NCI-H1092 treated with DMSO at 0.1 percent for 48 hours (cell line): ENCODE measurements around the gene DNAJC24.
A peak's percentile ranks its signal among the peaks of the same experiment; 100 is the strongest.
"Not testable (repeated sequence)": the region's sequence is repeated elsewhere in the genome, so short reads cannot be mapped to it uniquely, and the experiment has no call there.

ENCODE experiments used
- DNase-seq: peaks from one replicate; lab custom pipeline; 2025; lab: John Stamatoyannopoulos, UW

DNAJC24 gene, protein sequence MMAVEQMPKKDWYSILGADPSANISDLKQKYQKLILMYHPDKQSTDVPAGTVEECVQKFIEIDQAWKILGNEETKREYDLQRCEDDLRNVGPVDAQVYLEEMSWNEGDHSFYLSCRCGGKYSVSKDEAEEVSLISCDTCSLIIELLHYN

DNA sequence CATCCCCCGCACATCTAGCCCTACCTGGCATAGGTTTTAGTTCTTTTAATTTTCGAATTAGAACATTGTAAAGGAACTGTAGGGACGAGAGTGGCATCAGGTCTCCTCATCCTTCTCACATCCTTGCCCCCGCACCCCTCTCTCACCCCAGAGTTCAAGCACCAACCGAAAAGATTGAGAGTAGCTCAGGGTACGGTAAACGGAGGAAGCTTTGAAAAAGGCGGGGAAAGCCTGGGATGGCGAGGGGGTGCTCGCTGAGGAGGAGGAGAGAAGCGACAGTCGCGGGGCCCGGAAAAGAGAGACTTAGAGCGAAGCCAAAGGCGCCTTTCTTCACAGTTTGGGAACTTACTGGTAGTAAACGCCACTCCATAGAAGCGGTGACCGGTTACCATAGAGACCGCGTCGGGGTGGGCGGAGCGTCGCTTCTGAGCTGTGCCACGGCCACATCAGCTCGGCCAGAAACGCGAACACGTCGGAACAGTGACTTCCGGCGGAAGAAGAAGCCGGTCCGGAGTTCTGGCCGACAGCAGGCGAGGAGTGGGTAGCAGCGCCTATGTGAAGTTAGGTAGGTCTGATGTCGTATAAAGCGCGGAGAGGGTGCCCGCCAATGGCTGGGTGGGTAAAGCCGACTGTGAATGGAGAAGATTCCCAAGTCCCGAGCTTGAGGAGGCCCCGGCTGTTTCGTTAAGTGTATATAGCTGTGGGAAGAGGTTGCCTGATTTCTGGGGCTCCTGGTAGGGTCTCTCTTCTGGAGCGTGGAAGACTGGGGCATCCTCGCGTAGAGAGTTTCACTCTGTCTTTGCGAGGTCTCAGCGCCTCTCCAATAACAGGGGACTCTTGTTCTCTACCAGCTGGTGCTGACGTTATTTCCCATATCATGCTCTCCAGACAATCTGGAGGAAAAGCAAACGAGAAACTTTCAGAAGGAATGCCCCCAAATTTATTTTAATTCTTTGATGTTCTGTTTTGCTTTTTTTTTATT, at the start of gene DNAJC24, which contains the start of gene DCDC1:
Gene DNAJC24, plus strand, starts transcription at position 513 of the 982 bp plus-strand sequence. CDS start 889 bp downstream, outside the sequence.
Gene DCDC1, minus strand, starts transcription at position 392 of the 982 bp plus-strand sequence. CDS start 41,459 bp downstream, outside the sequence.
- peak; percentile 93 for DNase-seq

DNA sequence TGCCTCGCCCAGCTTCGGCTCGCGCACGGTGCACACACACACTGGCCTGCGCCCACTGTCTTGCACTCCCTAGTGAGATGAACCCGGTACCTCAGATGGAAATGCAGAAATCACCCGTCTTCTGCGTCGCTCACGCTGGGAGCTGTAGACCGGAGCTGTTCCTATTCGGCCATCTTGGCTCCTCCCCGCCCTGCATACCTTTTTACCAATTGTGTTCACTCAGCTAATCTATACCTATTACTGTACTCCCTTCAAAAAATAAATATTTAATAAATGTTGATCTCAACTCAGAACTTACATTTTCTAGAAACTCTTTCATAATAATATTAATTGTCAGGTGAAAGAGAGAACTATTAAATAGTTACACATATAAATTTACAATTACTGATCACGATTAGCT, 48.2 kb upstream of the DNAJC24 start:
- DNase-seq: not testable (repeated sequence)

DNA sequence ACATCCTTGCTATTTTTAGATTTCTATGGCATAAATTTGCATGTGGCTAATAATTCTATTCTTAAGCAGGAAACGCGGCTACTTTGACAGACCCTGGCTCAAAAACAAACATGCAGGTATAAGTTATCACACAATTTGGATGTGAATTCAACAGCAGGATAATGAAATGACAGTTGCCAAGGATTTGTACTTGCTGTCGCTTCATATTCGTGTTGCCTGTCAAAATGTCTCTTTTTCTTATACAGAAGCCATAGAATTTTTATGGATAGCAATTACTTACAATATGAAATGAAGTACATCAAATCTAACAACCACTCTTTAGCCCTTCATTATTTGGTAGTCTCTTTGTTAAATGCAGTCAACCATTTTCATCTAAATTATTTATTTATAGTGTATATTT, 46.5 kb upstream of the DNAJC24 start:
- no peak for DNase-seq

DNA sequence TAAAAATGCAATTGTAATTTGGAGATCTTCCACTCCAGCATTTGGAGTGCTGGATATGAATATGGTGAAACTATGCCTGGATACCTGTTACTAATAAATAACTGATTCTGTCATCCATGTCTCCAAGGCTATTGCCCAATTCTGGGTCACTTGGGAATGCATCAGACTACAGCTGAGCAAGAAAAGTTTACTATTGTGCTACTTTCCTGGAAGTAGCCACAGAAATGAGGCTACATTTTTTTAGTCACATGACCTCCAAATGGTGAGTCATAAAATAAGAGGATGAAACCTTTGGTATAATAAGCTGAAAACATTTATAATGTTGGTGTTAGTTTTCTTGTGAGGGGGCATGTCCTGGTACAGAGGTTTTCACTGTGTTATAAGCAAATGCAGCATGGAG, 44.5 kb upstream of the DNAJC24 start:
- no peak for DNase-seq

DNA sequence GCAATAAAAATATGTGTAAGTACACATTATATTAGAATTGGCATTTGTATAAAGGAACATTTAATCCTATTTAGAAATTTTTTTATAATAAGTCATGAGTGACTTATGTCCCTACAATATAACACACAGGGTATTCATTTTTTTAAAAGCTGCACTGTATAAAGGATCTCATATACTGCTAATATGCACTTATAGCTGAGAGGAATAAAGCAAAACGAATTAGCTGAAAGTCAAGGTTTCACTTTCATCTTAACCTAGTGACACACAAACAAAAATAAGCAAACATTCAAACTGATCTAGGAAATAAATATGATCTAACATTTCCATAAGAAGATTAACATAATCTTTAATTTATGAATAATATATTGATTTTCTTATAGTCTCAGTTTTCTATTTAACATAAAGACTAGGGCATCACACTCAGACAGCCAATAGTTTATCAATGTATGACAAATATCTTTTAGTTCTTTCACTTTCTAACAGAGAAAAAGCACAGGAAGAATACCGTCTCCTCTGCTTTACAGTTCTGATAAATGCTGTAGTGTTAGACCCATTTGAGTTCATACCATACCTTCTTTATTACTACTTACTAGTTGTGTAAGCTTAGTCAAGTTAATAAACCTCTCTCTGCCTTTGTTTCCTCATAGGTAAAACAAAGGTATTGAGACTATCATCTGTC, 43.1 kb upstream of the DNAJC24 start:
- no peak for DNase-seq

DNA sequence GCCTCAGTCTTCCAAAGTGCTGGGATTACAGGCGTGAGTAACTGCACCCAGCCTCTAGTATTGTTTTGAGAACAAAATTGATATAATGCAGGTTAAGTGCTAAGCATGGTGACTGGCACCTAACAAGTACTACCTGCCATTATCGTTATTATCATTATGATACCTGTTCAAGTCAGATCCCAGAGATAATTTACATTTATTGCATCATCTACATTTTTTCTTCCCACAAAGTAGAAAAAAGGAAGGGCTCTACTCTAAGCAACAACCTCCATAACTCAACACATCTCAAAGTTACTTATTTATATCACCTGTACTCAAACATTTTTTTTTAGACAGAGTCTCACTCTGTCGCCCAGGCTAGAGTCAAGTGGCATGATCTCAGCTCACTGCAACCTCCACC, 42.2 kb upstream of the DNAJC24 start:
- DNase-seq: no peak

DNA sequence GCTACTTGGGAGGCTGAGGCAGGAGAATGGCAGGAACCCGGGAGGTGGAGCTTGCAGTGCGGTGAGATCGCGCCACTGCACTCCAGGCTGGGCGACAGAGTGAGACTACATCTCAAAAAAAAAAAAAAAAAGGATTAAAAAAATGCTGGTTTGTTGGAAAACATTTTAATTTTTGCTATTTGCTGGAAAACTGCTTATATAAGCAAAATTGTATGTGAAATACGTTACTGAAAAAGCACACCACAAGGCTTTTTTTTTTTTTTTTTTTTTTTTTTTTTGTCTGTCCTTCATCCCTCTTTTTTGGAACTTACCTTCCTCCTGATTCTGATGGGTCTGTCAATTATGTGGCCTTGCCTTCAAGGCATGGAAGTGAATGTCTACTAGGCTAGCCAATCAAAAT, 41.0 kb upstream of the DNAJC24 start:
- DNase-seq: no peak

DNA sequence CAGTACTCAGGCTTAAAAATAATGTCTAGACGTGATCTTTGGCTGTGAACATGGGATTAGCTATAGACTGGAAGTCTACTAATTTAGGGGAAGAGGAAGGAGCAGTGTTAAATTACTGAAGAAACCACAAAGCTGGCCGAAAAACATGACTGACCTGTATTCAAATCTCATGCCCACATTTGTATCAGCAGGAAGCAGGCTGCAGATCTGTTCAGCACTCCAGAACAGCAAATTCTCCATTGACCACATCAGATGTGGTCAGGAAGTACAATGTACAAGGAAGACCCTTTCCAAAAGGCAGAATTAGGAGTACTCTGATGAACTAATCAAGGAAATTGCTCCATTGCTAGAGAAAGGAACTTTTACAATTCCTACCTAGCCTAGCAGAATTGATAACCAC, 31.9 kb upstream of the DNAJC24 start:
- DNase-seq: no peak

DNA sequence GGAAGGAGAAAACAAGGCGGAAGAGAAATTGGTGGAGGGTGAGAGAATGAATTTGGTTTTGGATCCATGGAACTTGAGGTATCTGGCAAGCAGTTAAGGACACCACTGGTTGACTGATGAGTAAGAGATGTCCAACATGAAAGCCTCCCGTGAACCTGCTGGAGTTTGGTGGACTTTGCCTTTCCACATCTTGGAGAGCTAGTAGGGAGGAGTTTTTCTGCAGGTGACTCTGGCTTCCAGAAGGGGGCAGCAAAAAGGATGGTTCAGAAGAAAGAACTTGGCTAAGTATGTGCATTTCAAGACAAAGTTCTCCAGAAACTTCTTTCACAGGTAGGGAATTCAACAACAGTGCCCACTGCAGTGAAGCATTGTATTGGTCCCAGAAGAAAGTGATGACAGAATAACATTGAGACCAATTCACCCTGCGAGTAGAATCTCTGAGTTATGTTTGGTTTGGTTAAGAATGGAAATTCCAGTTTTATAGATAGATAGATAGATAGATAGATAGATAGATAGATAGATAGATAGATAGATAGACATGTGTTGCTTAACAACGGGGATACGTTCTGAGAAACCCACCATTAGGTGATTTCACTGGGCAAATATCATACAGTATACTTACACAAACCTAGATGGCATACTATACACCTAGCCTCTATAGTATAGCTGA, 28.6 kb upstream of the DNAJC24 start:
- DNase-seq: peak; percentile 17

DNA sequence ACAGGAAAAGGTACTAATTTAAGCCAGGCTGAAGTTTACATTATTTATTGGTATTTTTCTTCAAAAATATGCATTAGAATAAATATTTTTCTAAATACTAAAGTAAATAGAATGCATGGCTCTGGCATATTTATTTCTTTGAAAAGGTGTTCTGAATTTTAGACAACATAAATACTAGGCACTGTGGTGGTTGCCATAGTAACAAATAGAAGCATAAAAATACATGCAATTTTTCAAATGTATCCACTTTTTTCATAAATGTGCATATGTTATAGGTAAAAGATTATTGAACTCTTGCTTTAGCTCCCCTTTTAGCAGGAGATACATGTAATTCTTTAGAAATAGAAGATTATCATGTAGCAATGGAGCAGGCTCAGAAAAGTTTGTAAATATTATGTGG, 18.5 kb upstream of the DNAJC24 start:
- DNase-seq: no peak

DNA sequence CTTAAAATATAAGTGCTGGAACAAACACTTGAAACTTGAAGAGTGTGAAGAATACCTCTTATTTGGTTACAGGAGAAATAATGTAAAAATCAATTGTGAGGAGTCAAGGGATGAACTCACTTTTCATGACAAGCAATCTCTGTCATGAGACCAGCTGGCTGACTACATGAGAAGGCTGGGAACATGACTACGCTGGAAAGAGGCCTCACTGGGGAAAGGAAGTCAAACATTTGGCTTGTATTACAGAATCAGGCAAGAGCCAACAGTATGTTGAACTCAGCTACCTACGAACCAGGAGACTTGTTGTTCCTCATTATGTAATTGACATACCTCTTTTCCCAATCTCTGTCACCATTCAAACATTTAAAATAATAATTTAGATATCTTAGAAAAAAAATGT, 14.5 kb upstream of the DNAJC24 start:
- DNase-seq: peak; percentile 73

DNA sequence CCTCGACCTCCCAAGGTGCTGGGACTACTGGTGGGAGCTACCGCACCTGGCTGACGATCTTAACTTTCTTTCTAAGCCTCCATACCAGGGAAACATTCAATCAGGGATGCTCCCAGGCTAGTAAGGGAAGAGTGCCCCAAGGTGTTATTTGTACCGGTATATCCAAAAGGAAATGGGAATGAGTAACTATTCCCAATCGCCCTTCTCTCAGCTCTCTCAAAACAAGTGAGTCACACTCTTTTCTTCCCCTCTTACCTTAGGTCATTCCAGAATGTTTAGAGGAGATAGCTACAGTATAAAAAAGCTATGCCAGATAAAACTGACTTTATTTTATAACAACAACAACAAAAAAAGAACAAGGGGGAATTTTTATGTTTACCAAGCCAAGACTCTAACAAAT, 13.8 kb upstream of the DNAJC24 start:
- no peak for DNase-seq

DNA sequence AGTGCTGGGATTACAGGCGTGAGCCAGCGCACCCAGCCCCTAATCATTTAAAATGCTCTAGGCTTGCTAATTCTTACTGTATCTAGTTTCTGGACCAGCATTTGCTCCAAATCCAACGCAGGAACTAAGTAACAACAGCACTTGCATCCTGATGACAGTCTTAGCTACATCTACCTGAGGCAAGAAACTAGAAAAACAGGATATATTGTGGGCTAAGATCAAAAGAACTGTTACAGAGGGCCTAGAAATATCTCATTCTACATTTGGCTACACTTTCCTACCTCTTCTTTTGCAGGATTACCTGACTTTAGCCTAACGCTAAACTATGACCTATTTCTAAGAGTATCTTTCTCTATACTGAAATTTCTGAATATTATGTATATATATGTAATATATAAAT, 7.9 kb upstream of the DNAJC24 start:
- DNase-seq: no peak

DNA sequence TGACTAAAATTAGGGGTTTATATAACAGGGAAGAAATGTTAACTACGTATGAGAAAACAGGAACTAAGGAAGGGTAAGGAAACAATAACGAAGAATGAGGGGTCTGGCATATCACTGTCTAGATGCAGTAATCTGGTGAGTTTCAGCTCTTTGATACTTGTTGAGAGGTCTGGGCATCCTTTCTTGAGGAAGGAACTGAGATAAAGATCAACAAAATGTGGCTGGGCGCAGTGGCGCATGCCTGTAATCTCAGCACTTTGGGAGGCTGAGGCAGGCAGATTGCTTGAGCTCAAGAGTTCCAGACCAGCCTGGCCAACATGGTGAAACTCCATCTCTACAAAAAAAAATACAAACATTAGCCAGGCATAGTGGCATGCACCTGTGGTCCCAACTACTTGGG, 2.9 kb upstream of the DNAJC24 start:
- DNase-seq: no peak

DNA sequence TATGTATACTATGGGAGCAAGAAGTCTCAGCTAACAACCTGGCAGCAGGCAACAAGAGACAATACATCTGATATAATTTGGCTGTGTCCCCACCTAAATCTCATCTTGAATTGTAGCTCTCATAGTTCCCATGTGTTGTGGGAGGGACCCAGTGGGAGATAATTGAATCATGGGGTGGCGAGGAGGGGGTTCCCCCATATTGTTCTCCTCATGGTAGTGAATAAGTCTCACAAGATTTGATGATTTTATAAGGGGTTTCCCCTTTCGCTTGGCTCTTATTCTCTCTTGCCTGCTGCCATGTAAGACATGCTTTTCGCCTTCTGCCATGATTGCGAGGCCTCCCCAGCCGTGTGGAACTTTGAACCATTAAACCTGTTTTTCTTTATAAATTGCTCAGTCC, 6.2 kb downstream of the DNAJC24 start:
- DNase-seq: no peak

DNA sequence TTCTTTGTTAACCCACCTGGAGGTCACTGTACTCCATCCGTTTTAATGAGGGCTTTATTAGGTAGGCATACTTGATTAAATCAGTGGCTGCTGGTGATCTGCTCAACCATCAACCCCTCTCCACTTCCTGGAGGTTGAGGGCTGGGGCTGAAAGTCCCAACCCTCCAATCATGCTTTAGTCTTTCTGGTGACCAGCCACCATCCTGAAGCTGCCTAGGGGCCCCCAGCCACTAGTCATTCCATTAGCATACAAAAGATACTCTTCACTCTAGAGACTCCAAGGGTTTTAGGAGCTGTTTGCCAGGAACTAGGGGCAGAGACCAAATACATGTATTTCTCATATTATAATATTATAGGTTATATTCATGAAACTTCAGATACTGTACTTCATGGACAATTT, 13.5 kb downstream of the DNAJC24 start:
- no peak for DNase-seq

DNA sequence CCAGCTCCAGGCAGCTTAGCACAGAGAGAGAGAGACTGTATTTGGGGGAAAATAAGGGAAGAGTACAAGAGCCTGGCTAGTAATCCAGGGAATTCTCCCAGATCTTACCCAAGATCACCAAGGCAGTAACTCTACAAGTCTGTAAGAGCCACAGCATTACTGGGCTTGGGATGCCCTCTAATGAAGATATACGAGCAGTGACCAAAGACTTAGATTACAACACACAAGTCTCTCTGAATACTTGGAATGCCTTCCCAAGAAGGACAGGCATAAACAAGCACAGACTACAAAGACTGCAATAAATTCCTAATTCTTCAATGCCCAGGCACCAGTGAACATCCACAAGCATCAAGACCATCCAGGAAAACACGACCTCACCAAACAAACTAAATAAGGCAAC, 17.7 kb downstream of the DNAJC24 start:
- no peak for DNase-seq

DNA sequence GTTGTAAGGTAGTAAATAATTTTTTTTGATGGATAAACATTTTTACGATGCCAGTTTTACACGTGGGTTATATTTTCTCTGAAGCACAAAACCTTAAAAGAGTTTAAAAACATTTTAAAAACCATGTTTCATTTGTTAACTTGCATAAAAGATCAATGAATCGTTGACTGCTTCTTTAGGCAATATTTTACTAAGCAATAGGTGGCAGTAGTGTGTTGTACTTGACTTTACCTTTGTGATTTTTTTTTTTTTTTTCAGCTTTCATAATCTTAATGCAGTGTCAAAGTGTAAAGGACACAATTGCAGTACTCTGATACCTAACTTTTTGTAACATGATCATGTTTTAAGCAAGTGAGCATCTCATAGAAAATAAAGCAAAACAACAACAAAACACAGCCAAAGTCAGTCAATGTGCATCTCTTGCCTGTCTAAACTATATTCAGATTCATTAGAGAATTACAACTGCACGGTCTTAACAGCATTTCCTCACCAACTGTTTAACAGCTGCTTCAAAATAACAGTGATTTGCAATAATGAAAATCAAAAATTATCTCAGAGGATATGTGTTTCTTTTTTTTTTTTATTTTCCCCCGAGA, 27.7 kb downstream of the DNAJC24 start:
- peak; percentile 36 for DNase-seq

DNA sequence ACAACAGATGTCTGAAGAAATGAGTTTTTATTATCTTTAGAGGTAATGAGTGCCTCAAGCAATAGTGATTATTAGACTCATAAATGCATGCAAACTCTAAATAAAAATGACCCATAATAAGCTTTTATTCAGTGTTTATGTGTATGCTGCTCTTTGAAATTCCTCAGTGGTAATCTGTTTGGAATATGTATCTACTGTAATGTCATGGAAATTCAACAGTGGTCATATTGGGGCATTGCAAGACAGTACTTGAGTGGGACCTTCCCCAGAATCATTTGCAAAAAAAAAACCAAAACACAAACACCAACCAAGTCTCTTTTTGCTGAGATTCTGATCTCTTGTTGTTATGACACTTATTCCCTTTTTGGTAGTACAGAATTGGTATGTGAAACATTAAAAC, 35.0 kb downstream of the DNAJC24 start:
- no peak for DNase-seq

DNA sequence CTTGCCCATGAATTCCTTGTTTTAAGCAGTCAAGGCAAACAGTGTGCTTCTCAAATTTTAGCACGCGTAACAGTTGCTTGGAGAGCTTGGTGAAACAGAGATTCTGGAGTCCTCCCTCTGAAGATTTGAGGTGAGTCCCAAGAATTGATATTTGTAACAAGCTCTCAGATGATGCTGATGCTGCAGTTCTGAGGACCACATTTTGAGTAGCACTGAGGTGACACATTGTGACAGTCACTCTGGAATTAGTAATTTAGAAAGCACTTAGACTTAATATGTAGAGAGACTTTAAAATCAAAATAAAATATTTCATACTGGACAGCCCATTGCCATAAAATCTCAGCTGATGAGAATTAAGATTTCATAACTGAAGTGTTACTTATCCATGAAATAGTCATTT, 38.5 kb downstream of the DNAJC24 start:
- no peak for DNase-seq

DNA sequence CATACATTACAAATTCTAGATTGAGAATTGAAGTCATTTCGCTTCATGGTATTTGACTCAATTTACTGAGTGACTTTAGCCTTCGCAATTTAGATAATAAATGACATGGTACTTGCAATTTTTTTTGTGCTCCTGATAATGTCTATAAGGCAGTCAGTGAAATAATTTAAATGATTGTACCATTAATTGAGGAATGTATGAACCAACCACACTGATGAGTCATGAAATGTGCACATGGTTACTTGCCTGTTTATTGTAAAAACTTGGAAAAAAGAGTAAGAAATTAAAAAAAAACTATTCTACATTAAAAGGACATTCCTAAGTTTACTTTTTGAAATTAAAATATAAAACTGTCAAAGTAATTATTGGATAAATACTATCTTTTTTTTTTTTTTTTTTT, 43.3 kb downstream of the DNAJC24 start:
- DNase-seq: no peak

DNA sequence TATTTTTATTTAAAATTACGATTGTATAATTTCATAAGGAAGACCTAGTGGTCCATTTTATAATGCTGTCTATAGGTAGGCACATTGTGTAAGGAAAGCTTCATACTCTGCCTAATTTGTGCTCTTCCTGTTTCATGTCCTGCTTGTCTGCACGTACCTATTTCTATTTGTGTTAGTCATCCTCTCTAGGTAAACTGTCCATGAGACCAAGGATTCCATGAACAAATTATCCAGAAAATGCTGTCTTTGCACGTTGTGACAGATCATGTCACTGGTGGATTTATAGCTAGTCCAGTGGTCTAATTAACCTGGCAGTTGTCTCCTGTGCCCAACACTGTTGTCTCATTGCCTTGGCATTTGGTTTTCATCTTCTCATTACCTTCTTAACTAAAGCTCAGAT, 44.7 kb downstream of the DNAJC24 start:
- no peak for DNase-seq
